ENCODE measurements around the gene ANKRD33B. TPM values are rescaled to one million over a fixed set of nuclear protein-coding genes. Genes with fewer than 3 reads are reported as not detected.

ANKRD33B gene
- total and polyA plus RNA-seq, 2 of the 8 experiments (the other 6 are each of a cell fraction or from before 2014, with no cell fraction given), result 6.9 to 20.6 TPM

- no peaks in the 10 kb centered on the region for H3K27me3 ChIP-seq (replicated peaks in 1 of 4; ENCODE audit: control insufficient read depth in 3 of 4, extremely low read depth in 1 of 4, insufficient read depth in 3 of 4, low read length in 3 of 4)
- H4K5ac ChIP-seq (ENCODE audit: insufficient read length, low read depth, low read length), result no peak overlapping the region
- H3K79me1 ChIP-seq (ENCODE audit: low read depth, low read length), result no peaks in the 10 kb centered on the region; the same call in 1 of the 2 replicates
- H3K27ac ChIP-seq (ENCODE audit: low read depth, low read length), result no peak overlapping the region
- H3K18ac ChIP-seq (ENCODE audit: extremely low read depth, low read length), result no peak overlapping the region
- H2BK15ac ChIP-seq (ENCODE audit: low read length), result no peak overlapping the region
- H2BK5ac ChIP-seq (ENCODE audit: low read depth, low read length), result no peak overlapping the region
- no peak overlapping the region for H4K8ac ChIP-seq (ENCODE audit: extremely low read depth, insufficient read depth, low read length)
- H3K9ac ChIP-seq (replicated peaks in 1 of 4; ENCODE audit: extremely low read depth in 1 of 4, low read depth in 3 of 4, low read length in 3 of 4), result no peak overlapping the region
- H3K23ac ChIP-seq (ENCODE audit: insufficient read length), result no peak overlapping the region
- ChIA-PET POLR2A (ENCODE audit: partially characterized antibody) (no interaction called here), CTCF (ENCODE audit: partially characterized antibody) (interaction anchor here (1.0 to 4.8 kb wide), 8 partner anchors 8 to 300 kb away, joined by 3 to 35 read pairs (median 4); no protein-coding TSS in a partner anchor)
- H3K14ac ChIP-seq (ENCODE audit: insufficient read length), result no peak overlapping the region
- H4K20me1 ChIP-seq (replicated peaks in 1 of 2; ENCODE audit: control insufficient read depth in 1 of 2, insufficient read depth in 2 of 2, low read length in 2 of 2), result peaks cover 0 to 2% of the 10 kb centered on the region in 2 experiments
- H3K23me2 ChIP-seq (ENCODE audit: low read depth, low read length), result no peaks in the 10 kb centered on the region
- no peak overlapping the region for H2AK5ac ChIP-seq (ENCODE audit: low read depth, low read length)
- no peak overlapping the region for H3K4me2 ChIP-seq (ENCODE audit: insufficient read depth in 1 of 2, low read depth in 2 of 2, low read length in 2 of 2)
- no peak overlapping the region for H3K4ac ChIP-seq (replicated peaks; ENCODE audit: insufficient read length, low read depth, low read length)
- WGBS, 2 experiments (ENCODE audit: extremely low coverage in 1 of 2, insufficient coverage in 1 of 2, insufficient read length in 1 of 2, insufficient replicate concordance in 2 of 2, low coverage in 1 of 2, low lambda C conversion rate in 2 of 2, missing lambda C conversion rate in 1 of 2), result 87% methylated on average over 2 of the region's 2 CpGs; no CpG with 5 or more reads in 1 of the 2 experiments
- H2BK20ac ChIP-seq (ENCODE audit: low read length), result no peak overlapping the region
- H3K4me3 ChIP-seq (ENCODE audit: extremely low read depth in 1 of 4, insufficient read depth in 2 of 4, low read depth in 3 of 4, low read length in 4 of 4), result no peak overlapping the region
- DNase-seq (ENCODE audit: low read depth in 1 of 2, low spot score in 2 of 2) (no peak), FAIRE-seq (no peak)
- H2BK12ac ChIP-seq (ENCODE audit: low read depth, low read length), result no peak overlapping the region
- H3K9me3 ChIP-seq (ENCODE audit: insufficient read depth in 2 of 2, low read depth in 1 of 2, low read length in 1 of 2), result no peaks in the 10 kb centered on the region
- H2AFZ ChIP-seq (ENCODE audit: low read length), result no peak overlapping the region
- no peak overlapping the region for H3K56ac ChIP-seq (replicated peaks; ENCODE audit: insufficient read length, low read depth, low read length)
- peaks cover 0 to 14% (median 5%) of the 10 kb centered on the region in 4 experiments; a peak in 6 of 7 replicates for H3K4me1 ChIP-seq (replicated peaks in 1 of 4; ENCODE audit: control insufficient read depth in 3 of 4, insufficient read depth in 4 of 4, low read length in 3 of 4)
- no peaks in the 10 kb centered on the region for H3K36me3 ChIP-seq (ENCODE audit: control insufficient read depth in 2 of 4, insufficient read depth in 4 of 4, low read length in 3 of 4)
- H3K79me2 ChIP-seq (ENCODE audit: control insufficient read depth in 1 of 2, insufficient read depth in 2 of 2, low read length in 2 of 2), result peaks cover 0 to 3% of the 10 kb centered on the region in 2 experiments; a peak in 1 of 4 replicates
- no peak overlapping the region for H4K91ac ChIP-seq (replicated peaks; ENCODE audit: insufficient read length, low read length)
- H2BK120ac ChIP-seq (replicated peaks; ENCODE audit: low read depth, low read length), result no peak overlapping the region
- no peak for TF ChIP-seq POLR2A (IDR thresholded peaks at IDR 0.05; ENCODE audit: control extremely low read depth in 1 of 2, low read depth in 2 of 2, low read length in 2 of 2)
- TF ChIP-seq, protein P1, sequence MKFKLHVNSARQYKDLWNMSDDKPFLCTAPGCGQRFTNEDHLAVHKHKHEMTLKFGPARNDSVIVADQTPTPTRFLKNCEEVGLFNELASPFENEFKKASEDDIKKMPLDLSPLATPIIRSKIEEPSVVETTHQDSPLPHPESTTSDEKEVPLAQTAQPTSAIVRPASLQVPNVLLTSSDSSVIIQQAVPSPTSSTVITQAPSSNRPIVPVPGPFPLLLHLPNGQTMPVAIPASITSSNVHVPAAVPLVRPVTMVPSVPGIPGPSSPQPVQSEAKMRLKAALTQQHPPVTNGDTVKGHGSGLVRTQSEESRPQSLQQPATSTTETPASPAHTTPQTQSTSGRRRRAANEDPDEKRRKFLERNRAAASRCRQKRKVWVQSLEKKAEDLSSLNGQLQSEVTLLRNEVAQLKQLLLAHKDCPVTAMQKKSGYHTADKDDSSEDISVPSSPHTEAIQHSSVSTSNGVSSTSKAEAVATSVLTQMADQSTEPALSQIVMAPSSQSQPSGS (IDR thresholded peaks at IDR 0.05; ENCODE audit: low read length), result no peak
- TF ChIP-seq CBX5 (IDR thresholded peaks at IDR 0.05; ENCODE audit: low read depth, low read length), result no peak
- no peak for TF ChIP-seq GTF2F1 (IDR thresholded peaks at IDR 0.05; ENCODE audit: borderline replicate concordance, low read depth, low read length)
- TF ChIP-seq RNF2 (IDR thresholded peaks at IDR 0.05; ENCODE audit: borderline replicate concordance, low read depth, low read length, missing control alignments, poor library complexity, severe bottlenecking), result no peak
- TF ChIP-seq TEAD4 (IDR thresholded peaks at IDR 0.05; ENCODE audit: low read depth, low read length), result no peak
- no peak for TF ChIP-seq SIN3A (conservative IDR thresholded peaks at IDR 0.05 in 1 of 2, IDR thresholded peaks at IDR 0.05 in 1 of 2; ENCODE audit: low read depth in 1 of 2, low read length in 2 of 2)
- no peak for TF ChIP-seq TAF7 (optimal IDR thresholded peaks at IDR 0.05; ENCODE audit: borderline replicate concordance, low read depth, low read length)
- no peak for TF ChIP-seq MAFK (IDR thresholded peaks at IDR 0.05; ENCODE audit: low read depth, low read length)
- no peak for TF ChIP-seq E2F6 (IDR thresholded peaks at IDR 0.05)
- TF ChIP-seq KDM4A (IDR thresholded peaks at IDR 0.05; ENCODE audit: low read depth, low read length, severe bottlenecking), result no peak
Measured at GRCh38 chr5:10686890-10687289, 123.0 kb downstream of the ANKRD33B start.
